NCI-H2029 (cell line): Measurements from ENCODE around the gene WDR37.
"Not testable (repeated sequence)": the region's sequence is repeated elsewhere in the genome, so short reads cannot be mapped to it uniquely, and the experiment has no call there.

ENCODE experiments used
- DNase-seq: peaks from one replicate; lab custom pipeline; 2025; lab: John Stamatoyannopoulos, UW

The WDR37 gene

GRCh38 chr10:1043532-1043995, 12.6 kb upstream of the WDR37 start:
- DNase-seq = no peak

DNA sequence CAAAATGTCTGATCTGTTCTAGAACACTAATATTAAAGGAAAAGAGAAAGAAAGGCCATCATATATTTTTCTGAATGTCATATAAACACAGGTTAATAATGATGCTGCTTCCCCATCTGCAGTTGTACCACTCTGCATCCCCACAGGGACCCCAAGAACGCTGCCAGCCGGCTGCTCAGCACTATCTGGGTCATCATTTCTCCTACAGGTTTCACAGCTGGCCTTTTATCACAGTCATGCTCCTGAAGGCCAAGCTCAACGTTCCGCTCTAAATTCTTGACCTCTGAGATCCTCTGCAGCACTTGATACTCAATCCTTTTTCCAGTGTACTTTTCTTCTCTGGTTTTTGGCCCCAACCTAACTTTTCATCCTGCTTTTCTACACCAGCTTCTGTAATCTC, 12.0 kb upstream of the WDR37 start:
- no peak for DNase-seq

DNA sequence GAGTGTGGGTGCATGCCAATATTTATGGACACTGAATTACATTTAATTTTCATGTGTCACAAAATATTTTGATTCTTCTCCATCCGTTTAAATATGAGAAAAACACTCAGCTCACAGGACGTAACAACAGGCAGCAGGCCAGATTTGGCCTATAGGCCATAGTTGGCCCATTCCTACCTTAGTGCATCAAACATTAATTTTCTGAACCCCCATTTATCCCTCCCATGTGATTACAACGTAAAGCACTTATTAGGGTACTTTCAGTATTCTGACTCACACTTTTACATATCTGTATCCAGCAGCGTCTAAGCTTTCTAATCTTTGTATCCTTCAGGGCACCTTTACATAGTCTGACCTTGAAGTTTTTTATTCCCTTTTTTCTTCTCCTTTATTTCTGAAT, 11.2 kb upstream of the WDR37 start:
- no peak for DNase-seq

DNA sequence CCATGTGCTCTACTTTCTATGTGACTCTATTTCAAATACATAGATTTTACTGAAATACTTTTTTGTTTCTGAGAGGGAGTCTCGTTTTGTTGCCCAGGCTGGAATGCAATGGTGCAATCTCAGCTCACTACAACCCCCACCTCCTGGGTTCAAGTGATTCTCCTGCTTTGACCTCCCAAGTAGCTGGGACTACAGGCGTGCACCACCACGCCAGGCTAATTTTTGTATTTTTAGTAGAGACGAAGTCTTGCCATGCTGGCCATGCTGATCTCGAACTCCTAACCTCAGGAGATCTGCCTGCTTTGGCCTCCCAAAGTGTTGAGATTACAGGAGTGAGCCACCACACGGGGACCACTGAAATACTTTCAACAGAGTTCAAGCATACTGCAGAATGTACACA, 10.8 kb upstream of the WDR37 start:
- DNase-seq = no peak

DNA sequence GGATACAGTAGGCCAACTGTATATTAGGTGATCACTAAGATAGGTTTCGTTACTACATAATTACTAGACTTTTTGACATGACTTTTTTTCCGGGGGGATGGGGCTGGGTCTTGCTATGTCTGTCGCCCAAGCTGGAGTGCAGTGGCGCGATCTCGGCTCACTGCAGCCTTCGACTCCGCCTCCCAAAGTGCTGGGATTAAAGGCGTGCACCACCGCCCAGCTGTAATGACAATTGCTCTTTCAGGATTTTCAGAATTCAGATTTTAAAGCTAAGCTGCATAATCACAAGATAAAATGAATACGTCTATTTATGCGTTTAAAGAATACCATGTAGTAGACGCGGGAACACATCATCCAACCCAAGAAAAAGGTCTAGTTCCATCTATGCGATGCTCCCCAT, 8.2 kb upstream of the WDR37 start:
- DNase-seq = no peak

DNA sequence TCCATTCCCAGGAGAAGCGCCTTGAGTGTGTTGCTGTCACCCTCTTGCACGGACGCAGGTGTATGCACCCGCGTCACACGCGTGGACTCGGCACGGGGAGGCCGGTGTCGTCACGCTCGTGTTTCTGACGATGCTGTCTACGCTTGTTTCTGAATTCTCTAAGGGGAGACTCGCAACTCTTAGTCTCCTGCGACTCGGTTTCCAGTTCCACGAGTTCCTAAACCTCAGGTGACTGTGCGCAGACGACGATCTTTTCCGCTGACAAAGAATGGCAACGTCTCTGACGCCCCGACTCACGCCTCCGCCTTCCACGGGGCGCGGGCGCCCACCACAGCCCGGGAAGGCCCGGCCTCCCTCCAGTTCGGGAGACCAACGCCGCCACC, 7.8 kb upstream of the WDR37 start:
- DNase-seq = no peak

DNA sequence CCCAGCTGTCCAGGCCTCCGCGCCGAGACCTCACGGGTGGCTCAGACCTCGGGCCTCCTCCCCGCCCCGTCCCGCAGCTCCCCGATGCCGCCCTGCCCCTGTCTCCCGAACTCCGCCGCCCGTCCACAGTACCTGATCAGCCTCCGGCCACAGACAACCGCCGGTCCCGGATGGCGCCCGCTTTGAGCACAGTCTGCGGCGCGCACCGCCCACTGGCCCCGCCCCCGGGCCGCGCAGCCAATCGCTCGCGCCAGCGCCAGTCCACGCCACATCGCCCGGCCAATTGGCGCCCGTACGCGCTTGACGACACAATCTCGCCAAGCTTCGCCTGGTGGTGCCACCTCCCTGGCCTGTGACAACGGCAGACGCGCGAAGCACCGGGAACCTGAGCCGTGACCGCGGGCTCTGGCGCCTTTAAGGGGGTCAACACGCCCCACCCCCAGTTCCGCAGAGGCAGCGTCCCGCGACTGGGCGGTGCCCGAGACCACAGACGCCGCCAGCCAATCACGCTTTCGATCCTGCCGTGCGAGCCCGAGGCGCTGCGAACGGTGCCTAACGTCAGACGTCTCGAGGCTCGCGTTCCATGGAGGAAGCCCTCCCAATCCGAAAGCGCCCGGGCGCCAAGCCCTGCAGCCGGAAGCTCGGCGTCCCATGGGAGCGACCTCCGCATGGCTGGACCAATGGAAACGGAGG, 7.3 kb upstream of the WDR37 start, which contains the start of gene IDI1:
TSS of gene IDI1 (minus strand) at position 388 of the 693 bp plus-strand sequence. CDS start at position 272, 116 bp downstream.
- peak; percentile 96 for DNase-seq

DNA sequence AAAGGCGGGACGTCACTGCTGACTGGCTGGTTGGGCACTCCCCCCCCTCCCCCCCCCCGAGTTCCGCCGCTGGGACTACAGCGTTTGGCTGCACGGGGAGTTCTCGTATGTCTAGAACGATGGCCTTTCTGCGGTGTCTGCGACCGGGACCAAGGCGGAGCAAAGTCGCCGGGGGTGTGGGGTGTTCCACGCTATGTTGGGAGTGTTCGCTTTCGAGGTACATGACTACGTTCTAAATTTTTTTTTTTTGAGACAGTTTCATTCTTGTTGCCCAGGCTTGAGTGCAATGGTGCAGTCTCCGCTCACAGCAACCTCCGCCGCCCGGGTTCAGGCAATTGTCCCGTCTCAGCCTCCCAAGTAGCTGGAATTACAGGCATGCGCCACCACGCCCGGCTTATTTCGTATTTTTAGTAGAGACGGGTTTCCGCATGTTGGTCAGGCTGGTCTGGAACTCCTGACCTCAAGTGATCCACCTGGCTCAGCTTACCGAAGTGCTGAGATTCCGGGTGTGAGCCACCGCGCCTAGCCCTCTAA, 6.7 kb upstream of the WDR37 start:
- no peak for DNase-seq

- no peak for DNase-seq
Measured at GRCh38 chr10:1050145-1050544, 6.0 kb upstream of the WDR37 start.

- DNase-seq = no peak
Measured at GRCh38 chr10:1050554-1050953, 5.6 kb upstream of the WDR37 start.

DNA sequence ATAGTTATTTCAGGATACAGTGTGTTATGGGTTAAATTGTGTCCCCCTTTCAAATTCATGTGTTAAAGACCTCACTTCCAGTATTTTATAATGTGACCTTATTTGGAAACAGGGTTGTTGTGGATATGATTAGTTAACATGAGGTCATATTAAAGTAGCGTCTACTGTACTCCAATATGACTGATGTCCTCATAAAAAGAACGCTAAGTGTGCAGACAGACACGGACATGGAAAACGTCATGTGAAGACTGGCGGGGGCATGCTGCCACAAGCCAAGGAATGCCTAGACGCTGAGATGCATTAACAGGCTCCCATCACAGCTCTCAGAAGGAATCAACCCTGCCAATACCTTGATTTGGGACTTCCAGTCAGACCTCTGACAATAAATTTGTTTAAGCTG, 1.5 kb upstream of the WDR37 start:
- no peak for DNase-seq

DNA sequence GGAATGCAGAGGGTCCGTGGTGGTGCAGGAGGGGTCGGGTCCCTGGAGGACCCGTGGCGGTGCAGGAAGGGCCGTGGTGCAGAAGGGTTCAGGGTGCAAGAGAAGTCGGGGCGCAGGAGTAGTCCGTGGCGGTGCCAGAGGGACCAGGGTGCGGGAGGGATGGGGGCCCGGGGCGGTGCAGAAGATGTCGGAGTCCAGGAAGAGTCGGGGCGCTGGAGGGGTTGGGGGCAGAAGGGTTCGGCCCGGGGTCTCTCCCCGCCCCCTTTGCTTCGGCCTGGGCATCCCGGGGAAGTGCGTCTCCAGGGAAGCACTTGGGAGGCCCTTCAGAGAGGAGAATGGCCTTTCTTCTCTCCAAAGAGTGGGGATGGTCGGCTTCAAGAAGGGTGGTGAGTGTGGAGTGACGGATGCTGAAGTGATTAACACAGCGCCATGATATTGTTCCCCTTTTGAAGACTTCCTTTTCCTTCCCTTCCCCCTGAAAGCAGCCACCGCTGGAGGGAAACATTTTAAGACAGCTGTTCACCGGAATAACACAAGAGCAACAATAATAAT, 997 bp downstream of the WDR37 start:
- DNase-seq = no peak

DNA sequence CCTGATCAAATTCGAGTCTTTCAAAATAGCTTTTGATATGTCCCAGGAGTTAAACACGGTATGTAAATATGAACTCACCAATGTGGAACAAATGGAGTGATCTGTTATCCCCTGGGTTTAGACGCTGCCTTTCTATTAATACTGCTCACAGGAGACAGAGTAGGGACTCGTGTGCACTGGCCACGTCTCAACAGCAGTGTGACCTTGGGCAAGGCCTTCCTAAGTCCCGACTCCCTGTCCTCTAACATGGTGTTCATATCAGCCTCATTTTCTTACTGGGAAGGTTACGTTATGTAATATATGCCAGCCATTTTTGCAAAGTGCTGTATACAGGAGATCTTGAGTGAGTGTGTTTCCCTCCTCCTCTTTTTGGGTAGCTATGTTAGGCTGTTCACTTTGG, 1.8 kb downstream of the WDR37 start:
- no peak for DNase-seq

DNA sequence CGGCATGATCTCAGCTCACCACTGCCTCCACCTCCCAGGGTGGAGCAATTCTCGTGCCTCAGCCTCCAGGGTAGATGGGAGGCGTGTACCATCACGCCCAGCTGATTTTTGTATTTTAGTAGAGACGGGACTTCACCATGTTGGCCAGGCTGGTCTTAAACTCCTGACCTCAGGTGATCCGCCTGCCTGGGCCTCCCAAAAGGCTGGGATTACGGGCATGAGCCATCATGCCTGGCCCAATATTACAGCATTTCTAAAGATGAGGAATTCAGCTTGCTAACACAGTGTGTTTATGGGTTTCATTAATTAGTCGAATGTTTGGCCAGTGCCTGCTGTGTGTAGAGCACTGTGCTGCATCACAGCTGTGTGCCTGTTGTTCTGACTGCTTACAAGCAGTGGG, 3.7 kb downstream of the WDR37 start:
- DNase-seq = no peak

DNA sequence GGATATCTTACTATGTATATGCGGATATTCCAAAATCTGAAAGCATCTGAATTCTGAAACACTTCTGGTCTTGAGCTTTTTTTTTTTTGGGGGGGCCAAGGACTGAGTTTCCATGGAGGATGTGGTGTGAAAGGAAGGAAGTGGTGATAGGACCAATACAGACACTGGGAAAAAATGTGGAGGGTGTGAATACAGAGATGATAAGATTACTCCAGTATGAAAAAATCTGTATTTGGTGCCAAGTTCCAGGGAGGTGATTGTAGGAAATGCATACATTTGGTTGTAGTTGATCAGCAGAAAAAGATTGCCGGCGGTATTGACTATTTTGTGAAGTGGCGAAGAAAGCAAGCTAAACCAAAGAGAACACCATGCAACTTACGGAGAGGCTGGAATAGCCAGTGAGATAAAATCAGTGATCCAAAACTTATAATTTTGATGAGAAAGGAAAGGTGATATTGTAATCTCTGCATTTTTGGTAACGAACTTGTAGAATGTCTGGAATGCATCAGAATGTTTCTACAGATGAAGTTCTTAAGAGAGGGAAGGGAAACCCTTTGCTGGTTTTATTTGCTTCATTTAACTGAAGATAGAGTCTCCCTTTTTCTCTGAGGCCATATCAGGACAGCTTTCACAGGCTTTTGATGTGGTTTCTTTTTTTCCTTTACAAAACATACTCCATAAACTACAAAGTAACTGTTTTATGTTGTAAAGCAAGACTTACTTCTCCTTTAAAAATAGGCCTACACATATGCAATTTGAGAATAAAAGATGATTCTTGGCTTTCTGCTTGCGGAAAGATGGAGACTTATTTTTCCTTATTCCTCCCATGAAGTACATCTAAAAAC, 6.0 kb downstream of the WDR37 start:
- no peak for DNase-seq

GRCh38 chr10:1063232-1063865, 7.2 kb downstream of the WDR37 start:
- DNase-seq = no peak

- no peak for DNase-seq
Measured at GRCh38 chr10:1064964-1065247, 8.7 kb downstream of the WDR37 start.

GRCh38 chr10:1066734-1067133, 10.5 kb downstream of the WDR37 start:
- not testable (repeated sequence) for DNase-seq

- DNase-seq = no peak
Measured at GRCh38 chr10:1068380-1069361, 12.5 kb downstream of the WDR37 start.

DNA sequence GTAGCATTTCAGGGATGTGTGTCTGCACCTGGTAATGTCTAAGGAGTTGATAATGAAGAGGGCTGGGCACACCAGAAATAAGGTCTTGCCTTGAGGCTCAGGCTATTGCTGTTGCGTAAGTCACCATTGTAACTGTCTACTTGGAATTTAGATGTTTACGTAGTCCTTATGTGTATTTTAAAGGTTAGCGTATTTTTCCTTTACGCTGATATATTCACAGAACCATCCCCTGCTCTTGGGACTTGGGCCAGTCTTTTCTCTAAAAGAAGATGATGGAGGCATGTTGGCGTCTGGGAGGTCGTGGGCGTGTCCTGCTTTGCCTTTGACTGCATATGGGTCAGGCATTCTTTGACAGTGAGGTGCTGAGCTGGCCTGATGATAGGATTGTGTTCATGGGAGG, 14.7 kb downstream of the WDR37 start:
- DNase-seq = no peak

DNA sequence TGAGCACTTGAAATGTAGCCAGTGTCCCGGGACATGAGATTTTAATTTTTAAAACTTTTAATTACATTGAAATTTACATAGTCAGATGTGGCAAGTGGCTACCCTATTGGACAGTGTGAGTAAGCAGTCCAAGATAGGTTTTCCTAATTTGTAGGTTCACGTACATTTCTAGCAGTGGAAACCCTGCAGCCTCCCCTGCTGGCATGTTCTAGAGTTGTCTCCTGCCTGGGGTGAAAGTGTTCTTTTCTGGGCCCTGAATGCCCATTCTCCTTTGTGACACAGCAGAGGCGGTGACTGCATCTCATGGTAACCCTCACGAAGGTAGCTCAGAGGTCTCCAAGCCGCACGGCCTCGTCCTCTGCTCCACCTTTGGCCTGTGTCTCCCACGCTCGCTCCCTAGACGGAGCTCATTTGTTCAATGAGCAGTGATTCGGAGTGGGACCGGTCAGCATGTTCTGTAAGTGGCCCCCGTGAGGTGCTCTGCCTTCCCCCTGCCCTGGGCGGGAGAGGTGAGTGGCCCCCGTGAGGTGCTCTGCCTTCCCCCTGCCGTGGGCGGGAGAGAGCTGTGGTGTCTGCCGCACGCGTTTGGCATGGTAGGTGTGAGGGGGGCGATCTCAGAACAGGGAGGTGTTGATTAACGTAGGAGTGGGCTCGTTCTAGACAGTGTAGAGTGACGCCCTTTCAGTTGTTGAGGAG, 18.0 kb downstream of the WDR37 start:
- no peak for DNase-seq
